HCT116 (cell line): ENCODE data around the gene ACTL7B. TPM values are rescaled to one million over a fixed set of nuclear protein-coding genes. Genes with fewer than 3 reads are reported as not detected.

Source experiments
- ATAC-seq: fragments of 200-7000 bp; cut with Tn5 transposase; 2 replicates; pipeline ENCODE4 v1.9.1; 2020; ENCODE audit warnings: mild to moderate bottlenecking, moderate library complexity
- BruUV-seq: library from RNA; stranded (reverse); fragments of 400-500 nt; replicated peaks from 2 replicates; lab custom pipeline; 2021; lab: Mats Ljungman, UMichigan
- CTCF ChIA-PET: fragments of 300-600 bp; sonication (Branson Sonifier 250); formaldehyde crosslinking; loops from one replicate; lab custom pipeline; 2021; ENCODE audit warnings: antibody characterized with exemption; lab: Charles Lee
- POLR2A ChIA-PET: fragments of 300-600, 350-600 bp; sonication (Branson Sonifier 250); formaldehyde crosslinking; loops from one replicate; lab custom pipeline; 2021; ENCODE audit warnings: antibody characterized with exemption; lab: Charles Lee
- RAD21 ChIA-PET, 2 experiments: fragments of 300-600 bp; sonication (Branson Sonifier 250); formaldehyde crosslinking; loops; one replicate each; lab custom pipeline; 2023; ENCODE audit warnings: low total read pairs in 2 of 2; ENCODE audit not compliant: uncharacterized antibody in 2 of 2, unreplicated experiment in 2 of 2, low non-redundant PET in 1 of 2; lab: Charles Lee
- DNase-seq: peaks from one replicate; pipeline ENCODE4 v3.0.0-alpha.2; 2010; ENCODE audit warnings: low read depth, low spot score
- H2AFZ ChIP-seq: fragments of 200-600 bp; shearing (Covaris generic), sonication (generic); 2 replicates; pipeline ENCODE4 v1.6.1; 2017; ENCODE audit warnings: low read depth, mixed run types, mixed read lengths, antibody characterized with exemption, low read length; ENCODE audit not compliant: poor library complexity, severe bottlenecking
- H3K27ac ChIP-seq: 2 replicates; pipeline ENCODE4 v1.5.1; 2012; ENCODE audit warnings: low read depth, low read length
- H3K27me3 ChIP-seq: fragments of 200-600 bp; sonication (generic); 2 replicates; pipeline ENCODE4 v1.6.1; 2016; ENCODE audit warnings: mixed run types, low read length, mixed read lengths; ENCODE audit not compliant: insufficient read depth
- H3K36me3 ChIP-seq, 2 experiments: fragments of 200-500 bp in 1 of 2; fragments of 200-600 bp in 1 of 2; sonication (Bioruptor generic) in 1 of 2; sonication (generic) in 1 of 2; 2 replicates each; pipeline versions ENCODE4 v1.5.1 to v1.6.1; 2014 to 2016; ENCODE audit warnings: low read length in 2 of 2, inconsistent platforms in 1 of 2, mixed read lengths in 1 of 2, mixed run types in 1 of 2; ENCODE audit not compliant: insufficient read depth in 2 of 2, control insufficient read depth in 1 of 2
- H3K4me1 ChIP-seq, 2 experiments: fragments of 200-600 bp in 1 of 2; sonication (generic) in 1 of 2; 2 replicates each; pipeline versions ENCODE4 v1.5.1 to v1.6.1; 2012 to 2017; ENCODE audit warnings: low read length in 2 of 2, inconsistent platforms in 1 of 2, mild to moderate bottlenecking in 1 of 2, mixed read lengths in 1 of 2, mixed run types in 1 of 2, moderate library complexity in 1 of 2; ENCODE audit not compliant: insufficient read depth in 2 of 2, control insufficient read depth in 1 of 2
- H3K4me2 ChIP-seq: fragments of 200-600 bp; sonication (generic); 2 replicates; pipeline ENCODE4 v1.6.1; 2017; ENCODE audit warnings: mixed run types, low read length, mixed read lengths
- H3K4me3 ChIP-seq, 2 experiments: fragments of 200-600 bp in 1 of 2; sonication (generic) in 1 of 2; replicated peaks in 1 of 2; 2 replicates each; pipeline ENCODE4 v1.5.1; 2011 to 2016; ENCODE audit warnings: low read length in 2 of 2, control low read depth in 1 of 2, low read depth in 1 of 2, mild to moderate bottlenecking in 1 of 2, mixed read lengths in 1 of 2, mixed run types in 1 of 2
- H3K79me2 ChIP-seq: fragments of 200-600 bp; sonication (generic); 2 replicates; pipeline ENCODE4 v1.6.1; 2017; ENCODE audit warnings: mild to moderate bottlenecking, mixed run types, low read length, moderate library complexity, mixed read lengths; ENCODE audit not compliant: insufficient read depth
- H3K9ac ChIP-seq: fragments of 200-600 bp; sonication (generic); 2 replicates; pipeline ENCODE4 v1.6.1; 2016; ENCODE audit warnings: low read length, mixed read lengths
- H3K9me2 ChIP-seq: fragments of 200-600 bp; sonication (generic), shearing (Covaris generic); 2 replicates; pipeline ENCODE4 v1.6.1; 2017; ENCODE audit warnings: mixed run types, mild to moderate bottlenecking, moderate library complexity; ENCODE audit not compliant: insufficient read depth
- H3K9me3 ChIP-seq, 2 experiments: fragments of 200-500 bp in 1 of 2; fragments of 200-600 bp in 1 of 2; sonication (Bioruptor generic) in 1 of 2; sonication (generic) in 1 of 2; 2 replicates each; pipeline ENCODE4 v1.6.1; 2014 to 2017; ENCODE audit warnings: low read length in 2 of 2, mixed read lengths in 2 of 2, inconsistent platforms in 1 of 2, low read depth in 1 of 2, mild to moderate bottlenecking in 1 of 2, mixed run types in 1 of 2, moderate library complexity in 1 of 2; ENCODE audit not compliant: control insufficient read depth in 1 of 2, insufficient read depth in 1 of 2
- H4K20me1 ChIP-seq: fragments of 200-600 bp; sonication (generic), shearing (Covaris generic); 2 replicates; pipeline ENCODE4 v1.6.1; 2017; ENCODE audit warnings: mixed run types, mild to moderate bottlenecking, moderate library complexity; ENCODE audit not compliant: insufficient read depth
- ATF3 ChIP-seq: IDR thresholded peaks from 2 replicates; pipeline ENCODE4 v1.6.1; 2012
- CBX3 ChIP-seq: IDR thresholded peaks from 2 replicates; pipeline ENCODE4 v1.6.1; 2012; ENCODE audit warnings: low read depth
- CTCF ChIP-seq, 3 experiments: fragments of 200-600 bp in 1 of 3; sonication (generic) in 1 of 3; IDR thresholded peaks in 2 of 3; conservative IDR thresholded peaks in 1 of 3; 2 replicates each; pipeline ENCODE4 v1.5.1; 2012 to 2017; ENCODE audit warnings: low read depth in 2 of 3, low read length in 2 of 3, antibody characterized with exemption in 1 of 3, borderline replicate concordance in 1 of 3, control low read depth in 1 of 3, mild to moderate bottlenecking in 1 of 3, mixed read lengths in 1 of 3, mixed run types in 1 of 3, moderate library complexity in 1 of 3; ENCODE audit not compliant: insufficient read depth in 1 of 3
- EGR1 ChIP-seq: IDR thresholded peaks from 2 replicates; pipeline ENCODE4 v1.6.1; 2012; ENCODE audit warnings: low read depth
- EZH2phosphoT487 ChIP-seq: fragments of 200-600 bp; IDR thresholded peaks from 2 replicates; pipeline ENCODE4 v1.6.1; 2018; ENCODE audit warnings: antibody characterized with exemption, borderline replicate concordance
- JUND ChIP-seq: IDR thresholded peaks from 2 replicates; pipeline ENCODE4 v1.6.1; 2012
- MAX ChIP-seq: IDR thresholded peaks from 2 replicates; pipeline ENCODE4 v1.6.1; 2012
- POLR2A ChIP-seq: IDR thresholded peaks from 2 replicates; pipeline ENCODE4 v1.7.0; 2011; ENCODE audit warnings: borderline replicate concordance; ENCODE audit not compliant: insufficient read depth, insufficient read length; ENCODE audit errors: extremely low read depth
- POLR2AphosphoS5 ChIP-seq: IDR thresholded peaks from 2 replicates; pipeline ENCODE4 v1.6.1; 2011; ENCODE audit warnings: mild to moderate bottlenecking, low read depth, low read length, moderate library complexity
- REST ChIP-seq: IDR thresholded peaks from 2 replicates; pipeline ENCODE4 v1.6.1; 2012; ENCODE audit warnings: low read depth
- SIN3A ChIP-seq: IDR thresholded peaks from 2 replicates; pipeline ENCODE4 v1.6.1; 2012; ENCODE audit warnings: low read depth
- SRF ChIP-seq: IDR thresholded peaks from 2 replicates; pipeline ENCODE4 v1.6.1; 2012; ENCODE audit warnings: low read depth
- TCF7L2 ChIP-seq: IDR thresholded peaks from 2 replicates; pipeline ENCODE4 v1.7.0; 2011; ENCODE audit warnings: borderline replicate concordance, inconsistent platforms; ENCODE audit not compliant: insufficient read depth, insufficient read length; ENCODE audit errors: extremely low read depth
- YY1 ChIP-seq: IDR thresholded peaks from 2 replicates; pipeline ENCODE4 v1.6.1; 2011; ENCODE audit warnings: low read length, low read depth, moderate library complexity, mild to moderate bottlenecking; ENCODE audit not compliant: insufficient replicate concordance; ENCODE audit errors: extremely low read depth
- ZBTB33 ChIP-seq: IDR thresholded peaks from 2 replicates; pipeline ENCODE4 v1.6.1; 2011; ENCODE audit warnings: mild to moderate bottlenecking, low read length, moderate library complexity; ENCODE audit not compliant: insufficient replicate concordance; ENCODE audit errors: extremely low read depth
- ZFX ChIP-seq: fragments of 450-650 bp; IDR thresholded peaks from 2 replicates; pipeline ENCODE4 v1.6.1; 2017
- intact Hi-C: fragments of 100-400 bp; cut with micrococcal nuclease; formaldehyde crosslinking; loops from 2 replicates; pipeline ENCODE4 v1.10.0; 2022
- total RNA-seq: library from RNA; stranded (reverse); gene quantifications from one replicate; pipeline ENCODE4 v1.2.1, GENCODE V29; 2021; ENCODE audit not compliant: unreplicated experiment

ACTL7B gene
- total RNA-seq, 1 experiment from 2014 or later, result not detected

- Histone ChIP-seq H3K36me3 (peaks cover 36 to 48% of the 10 kb centered on the region in 2 experiments; a peak in 3 of 4 replicates), H3K4me1 (no peaks in the 10 kb centered on the region), H3K9me3 (no peaks in the 10 kb centered on the region), H3K9me2 (no peaks in the 10 kb centered on the region), H3K4me2 (no peak overlapping the region), H3K27me3 (no peaks in the 10 kb centered on the region), H4K20me1 (no peaks in the 10 kb centered on the region), H3K9ac (no peak overlapping the region), H3K79me2 (no peaks in the 10 kb centered on the region), H3K4me3 (no peak overlapping the region), H3K27ac (no peak overlapping the region), H2AFZ (no peak overlapping the region)
- CTCF ChIA-PET, result no interaction called here
- intact Hi-C loops, result no loop called here
- RAD21 ChIA-PET, result no interaction called here
- DNase-seq (no peak), ATAC-seq (no peak)
- BruUV-seq, result no TSS peak
- POLR2A ChIA-PET, result no interaction called here
- TF ChIP-seq YY1, result no peak
- no peak for TF ChIP-seq SIN3A
- TF ChIP-seq EZH2phosphoT487, result no peak
- no peak for TF ChIP-seq ATF3
- no peak for TF ChIP-seq CBX3
- TF ChIP-seq REST, result no peak
- no peak for TF ChIP-seq ZBTB33
- TF ChIP-seq SRF, result no peak
- no peak for TF ChIP-seq CTCF (IDR thresholded peaks at IDR 0.05 in 2 of 3, conservative IDR thresholded peaks at IDR 0.05 in 1 of 3; ENCODE audit: borderline replicate concordance in 1 of 3, insufficient read depth in 1 of 3, low read depth in 2 of 3, low read length in 2 of 3)
- TF ChIP-seq ZFX, result no peak
- TF ChIP-seq POLR2A, result no peak
- no peak for TF ChIP-seq POLR2AphosphoS5
- TF ChIP-seq TCF7L2, result no peak
- no peak for TF ChIP-seq MAX
- no peak for TF ChIP-seq JUND
- TF ChIP-seq EGR1, result no peak
Observed at GRCh38 chr9:108894225-108894997, 38.6 kb upstream of the ACTL7B start.
